ENCODE results near the gene SDCBP2.

DNA sequence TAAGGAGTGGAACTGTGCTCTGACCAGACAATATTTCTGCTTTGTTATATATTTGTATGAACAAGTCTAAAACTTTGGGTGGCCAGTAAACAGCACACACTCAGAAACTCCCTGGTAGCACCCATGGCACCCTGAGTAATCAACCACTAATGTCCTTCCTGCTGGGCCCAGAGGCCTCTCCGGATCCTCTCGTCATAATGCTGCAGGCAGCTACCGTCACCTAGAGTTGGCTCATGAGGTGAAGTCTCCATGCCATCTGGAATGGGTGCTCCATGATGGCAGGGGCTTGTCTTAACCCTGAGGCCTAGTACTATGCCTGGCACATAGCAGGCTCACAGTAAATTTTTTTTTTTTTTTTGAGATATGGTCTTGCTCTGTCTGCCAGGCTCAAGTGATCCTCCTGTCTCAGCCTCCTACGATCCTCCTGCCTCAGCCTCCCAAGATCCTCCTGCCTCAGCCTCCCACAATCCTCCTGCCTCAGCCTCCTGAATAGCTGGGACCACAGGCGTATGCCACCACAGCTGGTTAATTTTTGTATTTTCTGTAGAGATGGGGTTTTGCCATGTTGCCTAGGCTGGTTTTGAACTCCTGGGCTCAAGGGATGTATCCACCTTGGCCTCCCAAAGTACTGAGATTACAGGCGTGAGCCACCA is 3.0 kb upstream of the SDCBP2 start:
- TF ChIP-seq GATA3 (IDR thresholded peaks at IDR 0.05; ENCODE audit: low read depth, low read length) = no peak
- TF ChIP-seq GATA2 (IDR thresholded peaks at IDR 0.05; ENCODE audit: low read depth, low read length) = no peak
